HG02588 (cell line): ENCODE data around the gene CLP1.

Source experiments
- ATAC-seq: cut with Tn5 transposase; IDR thresholded peaks from one replicate; pipeline ENCODE4 v1.9.1; 2021; ENCODE audit warnings: mild to moderate bottlenecking, moderate library complexity; ENCODE audit not compliant: unreplicated experiment

The CLP1 gene

DNA sequence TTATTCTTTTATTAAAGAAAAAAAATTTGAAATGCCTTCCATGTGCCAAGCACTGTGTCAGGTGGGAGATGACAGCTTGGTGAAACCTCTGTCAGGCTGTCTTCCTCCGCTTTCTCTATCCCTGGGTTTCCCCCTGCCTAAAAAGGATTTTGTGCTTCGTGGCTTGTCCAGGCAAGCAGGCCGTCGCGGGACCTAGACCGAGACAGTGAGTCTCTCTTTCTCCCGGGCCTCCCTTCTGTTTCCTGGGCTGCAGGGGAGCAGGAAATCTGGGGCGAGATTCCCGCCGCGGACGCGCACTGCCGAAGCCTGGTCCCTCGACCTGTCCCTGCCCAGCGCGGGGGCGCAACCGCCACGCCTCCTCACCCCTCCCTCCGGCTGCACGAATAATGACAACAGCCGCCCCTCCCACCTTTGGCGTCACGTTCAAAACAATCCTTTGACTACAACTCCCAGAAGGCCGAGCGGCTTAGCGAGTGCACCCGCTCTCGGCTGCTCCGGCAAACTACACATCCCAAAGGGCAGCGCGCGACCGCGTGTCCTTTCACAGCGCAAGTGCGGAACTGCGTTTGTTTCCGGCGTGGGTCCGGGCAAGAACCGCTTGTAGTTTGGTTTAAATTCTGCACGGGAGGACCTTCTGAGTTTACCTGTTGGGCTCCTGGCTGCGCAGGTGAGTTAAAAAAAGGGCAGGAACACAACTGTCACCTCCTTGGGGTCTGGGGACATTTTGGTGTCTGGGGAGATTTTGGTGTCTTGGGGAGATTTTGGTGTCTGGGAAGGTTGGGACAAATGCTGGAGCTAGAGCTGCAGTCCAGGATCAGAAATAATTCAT lies at the start of gene CLP1:
Gene CLP1 (plus strand): TSS at position 569 of the 829 bp plus-strand sequence. CDS start 1,715 bp downstream, outside the sequence.
- peak; percentile 98 for ATAC-seq

DNA sequence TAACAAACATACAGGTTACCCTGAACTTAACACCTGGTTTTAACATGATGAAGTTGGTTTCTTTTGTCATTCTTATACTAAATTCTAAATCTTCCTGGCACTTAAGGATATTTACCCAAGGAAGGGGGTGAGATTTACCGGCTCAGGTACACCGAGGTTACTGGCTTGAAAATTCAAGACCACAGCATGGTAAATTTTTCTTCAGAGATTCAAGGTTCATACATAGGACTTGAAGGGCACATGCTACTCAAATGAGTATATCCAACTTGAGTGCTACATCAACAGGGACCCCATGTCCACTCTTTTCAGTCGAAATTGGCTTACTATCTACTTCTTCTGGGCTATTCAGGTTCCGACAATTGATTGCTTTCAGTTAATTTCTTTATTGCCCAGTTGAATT lies 47.4 kb upstream of the CLP1 start:
- ATAC-seq = no peak

DNA sequence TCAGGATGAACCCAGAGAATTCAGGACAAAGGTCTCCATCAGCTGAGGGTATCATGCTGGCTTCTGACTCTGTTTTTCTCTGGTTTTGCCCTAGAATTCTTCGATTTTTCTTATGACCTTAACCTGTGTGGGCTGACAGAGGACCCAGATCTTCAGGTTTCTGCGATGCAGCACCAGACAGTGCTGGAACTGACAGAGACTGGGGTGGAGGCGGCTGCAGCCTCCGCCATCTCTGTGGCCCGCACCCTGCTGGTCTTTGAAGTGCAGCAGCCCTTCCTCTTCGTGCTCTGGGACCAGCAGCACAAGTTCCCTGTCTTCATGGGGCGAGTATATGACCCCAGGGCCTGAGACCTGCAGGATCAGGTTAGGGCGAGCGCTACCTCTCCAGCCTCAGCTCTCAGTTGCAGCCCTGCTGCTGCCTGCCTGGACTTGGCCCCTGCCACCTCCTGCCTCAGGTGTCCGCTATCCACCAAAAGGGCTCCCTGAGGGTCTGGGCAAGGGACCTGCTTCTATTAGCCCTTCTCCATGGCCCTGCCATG lies 43.3 kb upstream of the CLP1 start:
- ATAC-seq = no peak

DNA sequence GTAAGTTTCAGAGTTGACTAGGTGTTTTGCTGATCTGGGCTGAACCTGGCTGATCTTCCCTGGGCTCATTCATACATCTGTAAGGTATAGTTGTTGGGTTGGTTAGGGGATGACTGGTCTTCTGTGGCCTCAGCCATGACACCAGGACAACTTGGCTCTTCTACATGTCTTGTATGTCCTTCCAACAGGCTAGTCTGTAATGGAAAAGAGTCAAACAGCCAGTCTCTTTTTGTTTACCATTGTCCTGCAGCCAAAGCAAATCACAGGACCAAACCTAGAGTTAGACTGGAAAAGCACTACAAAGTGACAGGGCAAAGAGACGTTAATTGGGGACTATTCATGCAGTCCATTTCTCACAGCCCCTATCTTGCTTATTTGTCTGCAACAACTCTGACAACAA lies 42.3 kb upstream of the CLP1 start:
- ATAC-seq = no peak

DNA sequence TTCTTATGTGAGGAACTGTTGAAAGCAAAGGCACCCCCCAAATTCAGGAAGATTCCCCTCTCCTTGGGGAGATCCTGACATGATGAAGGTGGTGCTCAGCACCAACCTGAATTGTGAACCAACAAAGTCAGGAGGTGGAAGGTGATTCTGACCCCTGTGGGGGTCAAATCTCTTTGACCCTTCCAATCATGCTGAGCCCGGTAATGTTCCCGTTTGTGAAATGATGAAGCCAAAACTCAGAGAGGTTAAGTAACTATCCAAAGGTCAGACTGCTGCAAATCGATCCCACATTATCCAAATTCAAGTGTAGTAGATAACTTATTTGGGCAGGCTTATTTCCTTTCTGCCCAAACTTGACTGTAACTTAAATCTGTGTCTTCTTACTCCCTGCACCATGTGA lies 41.0 kb upstream of the CLP1 start:
- ATAC-seq = no peak

DNA sequence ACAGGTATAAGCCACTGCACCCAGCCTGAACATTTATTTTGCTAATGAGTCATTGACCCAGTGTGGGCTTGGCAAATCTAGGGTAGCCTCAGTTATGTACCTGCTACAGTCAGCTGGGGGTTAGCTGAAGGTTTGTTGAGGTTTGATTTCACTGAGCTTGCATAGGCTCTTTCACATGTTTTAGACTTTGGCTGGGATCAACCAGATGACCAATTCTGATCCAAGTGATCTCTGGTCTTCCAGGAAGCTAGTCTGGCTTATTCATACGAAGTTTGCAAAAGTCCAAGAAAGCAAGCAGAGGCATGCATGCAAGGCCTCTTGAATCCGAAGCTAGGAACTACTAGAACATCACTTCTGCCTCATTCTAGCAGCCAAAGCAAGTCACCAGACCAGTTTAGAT lies 39.1 kb upstream of the CLP1 start:
- no peak for ATAC-seq

DNA sequence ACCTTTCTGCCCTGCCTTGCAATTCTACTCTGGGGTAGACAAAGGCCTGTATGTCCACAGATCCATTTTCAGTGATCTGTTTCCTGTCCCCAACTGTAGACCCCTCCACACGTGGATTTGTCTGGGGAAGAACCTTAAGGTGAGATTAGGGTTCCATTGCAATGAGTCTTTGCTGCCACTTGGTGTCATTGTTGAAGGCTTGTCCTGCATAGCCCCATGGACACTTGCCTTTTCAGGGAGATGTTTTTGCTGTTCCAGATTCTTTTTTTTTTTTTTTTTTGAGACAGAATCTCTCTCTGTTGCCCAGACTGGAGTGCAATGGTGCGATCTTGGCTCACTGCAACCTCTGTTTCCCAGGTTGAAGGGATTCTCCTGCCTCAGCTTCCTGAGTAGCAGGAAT lies 38.2 kb upstream of the CLP1 start:
- no peak for ATAC-seq

DNA sequence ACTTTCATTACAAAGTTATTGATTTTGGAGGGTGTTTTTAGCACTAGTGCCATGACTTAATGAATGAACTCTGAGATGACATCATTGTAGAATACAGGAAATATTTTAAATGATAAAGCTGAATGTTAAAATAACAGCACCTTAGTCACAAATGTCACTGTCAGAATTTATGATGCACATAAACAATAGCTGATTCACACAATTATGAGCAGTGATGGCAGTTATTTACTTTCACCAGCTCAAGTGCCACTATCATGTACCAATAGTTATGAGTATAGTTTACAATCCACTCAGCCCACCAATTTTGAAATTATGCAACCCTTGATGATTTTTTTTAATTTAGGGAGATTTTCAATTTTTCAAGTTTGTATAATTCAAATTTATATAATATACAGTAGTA lies 37.1 kb upstream of the CLP1 start:
- no peak for ATAC-seq

DNA sequence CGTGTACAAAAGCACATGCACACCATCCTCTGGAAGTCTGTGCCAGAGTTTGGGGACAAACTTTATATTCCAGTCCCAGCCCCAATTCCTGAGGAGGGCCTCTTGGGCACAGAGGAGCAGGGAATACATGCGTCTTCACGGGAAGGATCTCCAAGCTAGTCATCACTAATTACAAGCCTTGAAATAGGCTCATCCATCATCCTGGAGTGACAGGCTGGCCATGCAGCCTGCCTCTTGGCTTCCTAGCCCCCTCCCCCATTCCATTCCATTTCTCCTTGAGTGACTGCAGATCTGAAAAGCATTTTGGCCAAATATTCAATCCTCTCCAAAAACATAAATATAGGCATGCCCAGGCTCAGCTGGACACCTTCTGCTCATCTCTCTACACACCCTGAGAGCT lies 35.3 kb upstream of the CLP1 start:
- no peak for ATAC-seq

DNA sequence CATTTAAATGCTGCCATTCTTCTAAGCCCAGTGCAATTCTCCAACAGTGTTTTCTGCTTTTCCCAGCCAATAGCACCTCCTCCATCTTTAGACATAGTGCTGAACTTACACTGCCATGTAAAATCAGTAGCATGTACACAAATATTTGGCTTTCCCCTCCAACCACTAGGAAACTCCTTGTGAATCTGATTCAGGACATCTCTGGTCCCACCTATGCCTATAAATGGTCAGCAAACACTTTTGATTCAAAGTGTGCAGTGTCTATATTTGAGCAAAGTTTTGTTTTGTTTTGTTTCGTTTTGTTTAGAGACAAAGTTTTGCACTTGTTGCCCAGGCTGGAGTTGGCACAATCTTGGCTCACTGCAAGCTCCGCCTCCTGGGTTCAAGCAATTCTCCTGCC lies 32.7 kb upstream of the CLP1 start:
- ATAC-seq = no peak

DNA sequence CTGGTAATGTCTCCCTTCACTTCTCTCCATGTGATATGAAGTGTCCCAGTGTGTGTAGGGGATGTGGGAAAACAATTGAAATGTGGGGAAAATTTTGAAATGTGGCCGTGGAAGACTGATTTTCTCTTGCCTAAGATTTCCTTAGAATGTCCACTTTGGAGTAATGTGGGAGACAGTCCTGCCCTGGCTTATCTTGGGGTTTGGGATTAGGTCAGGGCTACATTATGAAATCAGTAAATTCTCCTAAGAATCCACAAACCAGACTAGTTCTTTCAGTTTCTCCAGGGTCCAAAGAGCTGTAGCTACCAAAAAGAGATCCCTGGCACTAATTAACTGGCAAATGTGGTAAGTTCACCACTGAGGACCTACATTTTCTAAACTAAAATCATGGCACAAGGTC lies 30.7 kb upstream of the CLP1 start:
- ATAC-seq = no peak

DNA sequence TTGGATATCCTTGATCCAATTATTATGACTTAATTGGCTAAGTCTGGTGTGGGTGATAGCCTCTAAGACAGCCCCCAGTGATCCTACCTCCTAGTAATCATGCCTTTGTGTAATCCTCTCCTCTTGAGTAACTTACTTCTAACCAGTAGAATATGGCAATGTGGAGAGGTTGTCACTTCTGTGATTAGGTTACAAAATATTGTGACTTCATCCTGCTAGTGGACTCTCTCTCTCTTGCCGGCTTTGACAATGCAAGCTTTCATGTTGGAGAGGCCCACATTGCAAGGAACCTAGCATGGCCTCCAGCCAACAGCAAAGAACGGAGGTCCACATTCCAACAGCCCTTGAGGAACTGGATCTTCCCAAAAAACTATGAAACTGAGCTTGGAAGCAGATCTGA lies 27.4 kb upstream of the CLP1 start:
- no peak for ATAC-seq

DNA sequence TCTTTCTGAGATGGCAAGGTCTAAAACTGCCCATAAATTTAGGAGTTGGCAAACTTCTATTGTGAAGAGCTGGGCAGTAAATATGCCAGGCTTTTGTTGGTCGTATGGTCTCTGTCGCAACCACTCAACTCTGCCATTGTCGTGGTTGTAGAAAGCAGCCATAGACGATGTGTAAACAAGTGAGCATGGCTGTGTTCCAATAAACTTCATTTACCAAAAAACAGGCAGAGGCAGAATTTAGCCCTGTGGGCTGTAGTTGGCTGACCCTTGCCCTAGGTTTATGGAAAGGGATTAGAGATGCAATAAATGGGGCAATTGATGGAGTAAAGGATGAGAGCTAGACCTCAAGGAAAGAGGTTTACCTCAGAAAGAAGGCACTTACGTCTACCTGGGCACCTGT lies 25.4 kb upstream of the CLP1 start:
- no peak for ATAC-seq

DNA sequence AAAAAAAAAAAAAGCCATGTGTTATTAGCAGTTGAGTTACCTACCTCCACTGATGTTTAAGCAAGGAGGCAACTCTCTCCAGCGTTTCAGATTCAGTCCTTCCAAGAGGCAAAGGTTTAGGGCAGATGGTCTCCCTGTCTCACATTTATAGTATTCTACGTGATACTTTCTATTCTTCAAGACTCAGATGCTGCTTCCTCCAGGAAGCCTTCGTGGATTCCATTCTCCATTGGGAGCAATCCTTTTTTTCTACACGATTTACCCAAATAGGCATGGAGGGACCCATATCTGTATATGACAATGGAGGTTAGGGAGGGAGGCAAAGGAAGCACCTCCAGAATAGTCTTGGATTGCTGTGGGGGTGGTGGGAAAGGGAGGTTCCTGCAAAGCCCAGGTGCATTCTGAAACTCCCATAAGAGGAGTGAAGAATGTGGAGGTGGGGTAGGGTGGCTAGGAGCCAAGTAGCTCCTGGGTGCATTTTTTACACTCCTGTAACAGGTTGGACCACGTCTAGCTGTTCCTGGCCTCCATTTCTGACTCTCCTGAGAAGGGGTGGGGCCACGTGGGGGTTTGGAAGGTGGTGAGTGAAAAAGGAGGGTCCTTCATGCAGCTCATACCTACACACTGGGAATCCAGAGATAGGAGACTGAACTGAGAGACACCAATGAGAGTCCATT lies 24.0 kb upstream of the CLP1 start:
- no peak for ATAC-seq

DNA sequence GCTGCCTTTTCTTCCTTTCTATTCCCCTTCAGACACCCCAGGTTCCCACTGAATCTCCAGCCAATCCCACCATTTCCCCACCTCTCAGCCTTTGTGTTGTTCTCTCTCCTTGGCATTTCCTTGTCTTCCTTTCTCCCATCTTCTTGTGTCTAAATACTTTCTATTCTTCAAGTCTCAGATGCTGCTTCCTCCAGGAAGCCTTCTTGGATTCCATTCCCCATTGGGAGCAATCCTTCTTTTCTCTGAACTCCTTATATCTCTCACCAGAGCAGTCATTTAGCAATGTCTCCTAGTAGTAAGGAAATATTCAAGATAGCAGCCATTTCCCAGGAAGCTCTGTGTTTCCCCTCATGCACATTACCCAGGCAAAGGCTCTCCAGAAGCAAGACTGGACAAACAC lies 23.3 kb upstream of the CLP1 start:
- no peak for ATAC-seq

DNA sequence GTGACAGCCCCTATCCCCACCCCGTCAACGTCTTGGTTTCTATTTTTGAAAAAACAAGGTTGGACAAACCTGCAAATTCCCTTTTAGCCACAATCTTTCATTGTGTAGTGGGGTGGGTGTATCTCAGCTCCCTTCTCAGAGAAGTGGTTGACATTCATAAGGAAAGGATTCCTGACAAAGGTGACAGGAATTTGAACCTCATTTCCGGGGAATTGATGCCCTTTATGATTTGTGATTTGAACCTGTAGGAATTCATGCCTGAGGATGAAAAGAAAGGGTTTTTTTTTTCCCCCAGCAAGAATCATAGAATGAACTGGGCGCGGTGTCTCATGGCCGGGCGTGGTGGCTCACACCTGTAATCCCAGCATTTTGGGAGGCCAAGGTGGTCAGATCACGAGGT lies 22.3 kb upstream of the CLP1 start:
- no peak for ATAC-seq

DNA sequence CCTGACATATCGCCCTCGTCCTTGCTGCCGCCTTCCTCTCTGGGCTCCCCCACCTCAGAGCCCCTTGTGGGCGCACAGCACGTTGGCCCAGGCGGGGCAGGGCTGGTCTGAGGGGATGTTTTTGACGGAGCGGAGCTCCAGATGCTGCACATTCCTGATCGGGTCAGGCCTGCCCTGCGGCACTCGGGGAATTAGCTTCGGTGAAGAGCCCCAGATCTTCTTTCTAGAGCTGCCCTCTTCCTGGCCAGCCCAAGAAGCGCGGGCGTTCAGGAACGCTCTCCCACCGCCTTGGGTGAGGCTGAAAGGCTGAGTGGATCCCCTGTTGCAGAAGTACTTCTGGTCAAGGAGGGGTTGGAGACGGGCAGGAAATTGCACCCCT lies 19.9 kb upstream of the CLP1 start:
- no peak for ATAC-seq

DNA sequence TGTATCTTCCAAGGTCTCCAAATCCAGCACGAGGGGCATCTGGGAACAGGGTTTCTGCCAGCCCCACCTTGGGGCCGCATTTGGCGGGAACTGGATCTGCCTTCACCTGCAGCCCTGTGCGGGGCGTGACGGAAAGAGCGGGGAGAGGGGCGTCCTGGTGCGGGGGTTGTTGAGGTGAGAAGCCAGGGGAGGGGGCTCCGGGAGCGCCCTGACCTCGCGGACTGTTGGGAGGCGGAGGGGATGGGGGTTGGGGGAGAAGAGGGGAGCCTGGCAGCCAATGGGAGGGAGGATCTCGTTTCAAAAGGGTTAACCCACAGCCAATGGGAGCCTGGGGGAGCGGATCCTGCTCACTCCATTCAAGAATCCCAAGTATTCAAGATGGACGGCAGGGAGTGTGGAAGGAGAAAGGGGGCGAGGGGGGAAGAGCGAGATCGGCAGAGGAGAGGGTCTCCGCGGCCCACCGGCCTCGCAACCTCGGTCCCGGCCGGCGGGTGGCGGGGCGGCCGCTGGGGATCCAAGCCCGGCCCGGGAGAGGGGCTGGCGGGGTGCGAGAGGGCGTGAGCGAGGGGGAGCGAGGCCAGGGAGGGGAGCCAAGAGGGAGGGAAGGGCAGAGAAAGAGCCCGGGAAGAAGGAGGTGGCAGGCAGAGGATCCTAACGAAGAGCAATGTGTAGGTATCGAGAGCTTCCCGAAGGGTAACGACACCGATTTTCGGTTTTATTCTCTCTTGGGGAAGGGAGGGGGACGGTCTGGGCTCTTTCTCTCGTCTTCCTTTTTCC lies 19.4 kb upstream of the CLP1 start:
- ATAC-seq = no peak

DNA sequence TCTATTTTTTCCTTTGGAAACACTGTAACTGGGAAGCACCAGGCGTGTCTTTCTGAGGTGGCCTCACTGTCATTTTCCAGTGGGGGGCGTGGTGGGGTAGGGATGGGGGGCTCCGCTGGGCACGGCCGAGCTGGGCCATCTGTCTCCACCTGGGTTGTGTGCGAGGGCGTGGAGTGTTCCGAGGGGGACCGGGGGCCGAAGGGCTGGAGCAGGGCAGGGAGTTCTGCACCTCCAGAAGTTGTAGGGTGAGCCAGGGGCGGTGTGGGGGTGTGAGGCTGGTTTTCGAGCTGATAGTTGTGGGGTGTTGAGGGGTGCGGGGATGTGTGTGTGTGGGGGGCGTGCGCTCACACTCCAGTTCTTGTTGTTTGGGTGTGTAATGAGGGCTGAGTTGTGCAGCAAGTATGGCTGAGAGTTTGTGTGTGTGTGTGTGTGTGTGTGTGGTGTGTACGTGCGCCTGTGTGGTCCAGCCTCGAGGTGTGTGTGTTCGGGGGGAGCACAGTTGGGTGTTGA lies 18.7 kb upstream of the CLP1 start:
- ATAC-seq = no peak

DNA sequence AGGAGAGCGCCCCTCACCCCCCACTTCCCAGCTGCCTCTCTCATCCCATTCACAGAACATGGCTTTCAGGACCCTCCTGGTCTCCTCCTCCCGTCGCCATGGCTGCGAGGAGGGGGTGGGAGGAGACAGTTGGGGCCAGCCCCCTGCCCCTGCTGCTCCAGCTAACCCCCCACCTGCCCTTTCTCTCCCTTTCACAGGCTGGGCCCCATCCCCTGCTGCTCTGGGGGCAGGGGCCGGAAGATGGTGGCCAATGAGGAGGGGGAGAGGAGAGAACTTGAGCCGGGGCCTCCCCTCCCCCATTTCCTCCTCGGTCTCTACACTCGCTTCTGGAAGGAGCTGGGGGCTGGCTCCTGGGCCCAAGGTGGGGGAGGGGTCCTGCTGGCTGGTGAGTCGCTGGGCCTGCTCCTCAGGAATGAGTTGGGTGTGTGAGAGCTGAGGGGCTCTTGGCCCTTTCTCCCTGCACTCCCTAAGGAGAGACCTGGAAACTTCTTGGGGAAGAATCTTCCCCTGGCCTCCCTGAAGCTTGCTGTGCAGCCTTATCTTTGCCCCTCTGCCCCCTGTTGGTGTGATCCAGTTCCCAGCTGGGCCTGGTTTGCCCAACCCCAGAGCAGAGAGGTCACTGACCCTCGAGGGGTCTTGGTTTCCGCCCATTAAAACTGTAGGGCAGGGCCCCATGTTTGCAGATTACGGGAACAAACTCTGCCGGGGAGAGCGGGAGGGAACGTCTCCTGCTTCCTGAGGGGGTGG lies 18.1 kb upstream of the CLP1 start:
- ATAC-seq = no peak
